Glutamatergic neuron (in vitro differentiated cells): ENCODE measurements around the gene ATXN7L3. TPM values are rescaled to one million over a fixed set of nuclear protein-coding genes. Genes with fewer than 3 reads are reported as not detected.
"Not testable (repeated sequence)": the region's sequence is repeated elsewhere in the genome, so short reads cannot be mapped to it uniquely, and the experiment has no call there.

Source experiments
- DNase-seq: peaks from one replicate; pipeline ENCODE4 v3.0.0; 2022
- H3K27ac Mint-ChIP-seq: one replicate; pipeline ENCODE4 v1.8.0; 2020; ENCODE audit warnings: mild to moderate bottlenecking, mixed read lengths, inconsistent platforms; ENCODE audit not compliant: unreplicated experiment
- H3K27me3 Mint-ChIP-seq: one replicate; pipeline ENCODE4 v1.8.0; 2020; ENCODE audit warnings: mild to moderate bottlenecking, moderate library complexity, mixed read lengths, inconsistent platforms; ENCODE audit not compliant: unreplicated experiment
- H3K36me3 Mint-ChIP-seq: one replicate; pipeline ENCODE4 v1.8.0; 2020; ENCODE audit warnings: mild to moderate bottlenecking, mixed read lengths, inconsistent platforms; ENCODE audit not compliant: unreplicated experiment
- H3K4me1 Mint-ChIP-seq: one replicate; pipeline ENCODE4 v1.8.0; 2020; ENCODE audit warnings: mild to moderate bottlenecking, low read depth, mixed read lengths, inconsistent platforms; ENCODE audit not compliant: unreplicated experiment
- H3K4me3 Mint-ChIP-seq: one replicate; pipeline ENCODE4 v1.8.0; 2020; ENCODE audit warnings: mild to moderate bottlenecking, mixed read lengths, inconsistent platforms; ENCODE audit not compliant: unreplicated experiment
- H3K9me3 Mint-ChIP-seq: one replicate; pipeline ENCODE4 v1.8.0; 2020; ENCODE audit warnings: mild to moderate bottlenecking, moderate library complexity, mixed read lengths, inconsistent platforms; ENCODE audit not compliant: unreplicated experiment
- total RNA-seq: library from RNA; stranded (reverse); fragmentation: NEBNext Ultra II Directional; extraction: Animal tissue kit (Norgen Biotek cat#: 25700); gene quantifications from one replicate; pipeline ENCODE4 v1.2.1, GENCODE V29; 2021; ENCODE audit not compliant: unreplicated experiment
- TF ChIP-seq, protein P1 (sequence below): fragments of 200-600 bp; sonication (generic); IDR thresholded peaks from one replicate; pipeline ENCODE4 v1.5.0; 2021; ENCODE audit not compliant: partially characterized antibody, unreplicated experiment

The ATXN7L3 gene
- total RNA-seq, 1 donor from 2014 or later = 146 TPM

DNA sequence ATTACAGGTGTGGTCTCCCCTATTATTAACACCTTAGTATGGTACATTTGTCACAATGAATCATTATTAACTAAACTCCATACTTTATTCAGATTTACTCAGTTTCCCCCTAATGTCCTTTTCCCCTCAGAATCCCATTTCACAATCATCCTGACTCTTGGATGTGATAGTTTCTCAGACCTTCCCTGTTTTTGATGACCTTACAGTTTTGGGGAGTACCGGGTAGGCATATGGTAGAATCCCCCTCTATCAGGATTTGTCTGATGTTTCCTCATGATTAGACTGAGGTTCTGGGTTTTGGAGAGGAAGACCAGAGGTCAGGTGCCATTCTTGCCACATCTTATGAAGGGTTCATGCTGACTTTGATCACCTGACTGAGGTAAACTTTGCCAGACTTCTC, 35.2 kb downstream of the ATXN7L3 start:
- H3K4me3 Mint-ChIP-seq = no peak overlapping the region
- peaks cover 3% of the 10 kb centered on the region for H3K4me1 Mint-ChIP-seq
- no peaks in the 10 kb centered on the region for H3K27me3 Mint-ChIP-seq
- DNase-seq = no peak
- H3K36me3 Mint-ChIP-seq = no peaks in the 10 kb centered on the region
- TF ChIP-seq, protein P1, sequence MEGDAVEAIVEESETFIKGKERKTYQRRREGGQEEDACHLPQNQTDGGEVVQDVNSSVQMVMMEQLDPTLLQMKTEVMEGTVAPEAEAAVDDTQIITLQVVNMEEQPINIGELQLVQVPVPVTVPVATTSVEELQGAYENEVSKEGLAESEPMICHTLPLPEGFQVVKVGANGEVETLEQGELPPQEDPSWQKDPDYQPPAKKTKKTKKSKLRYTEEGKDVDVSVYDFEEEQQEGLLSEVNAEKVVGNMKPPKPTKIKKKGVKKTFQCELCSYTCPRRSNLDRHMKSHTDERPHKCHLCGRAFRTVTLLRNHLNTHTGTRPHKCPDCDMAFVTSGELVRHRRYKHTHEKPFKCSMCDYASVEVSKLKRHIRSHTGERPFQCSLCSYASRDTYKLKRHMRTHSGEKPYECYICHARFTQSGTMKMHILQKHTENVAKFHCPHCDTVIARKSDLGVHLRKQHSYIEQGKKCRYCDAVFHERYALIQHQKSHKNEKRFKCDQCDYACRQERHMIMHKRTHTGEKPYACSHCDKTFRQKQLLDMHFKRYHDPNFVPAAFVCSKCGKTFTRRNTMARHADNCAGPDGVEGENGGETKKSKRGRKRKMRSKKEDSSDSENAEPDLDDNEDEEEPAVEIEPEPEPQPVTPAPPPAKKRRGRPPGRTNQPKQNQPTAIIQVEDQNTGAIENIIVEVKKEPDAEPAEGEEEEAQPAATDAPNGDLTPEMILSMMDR = no peak
- no peak overlapping the region for H3K27ac Mint-ChIP-seq
- H3K9me3 Mint-ChIP-seq = no peaks in the 10 kb centered on the region

GRCh38 chr17:44159519-44160210, 40.0 kb downstream of the ATXN7L3 start:
- no peak for DNase-seq
- TF ChIP-seq, protein P1 = no peak
- H3K27ac Mint-ChIP-seq = no peak overlapping the region
- H3K4me1 Mint-ChIP-seq = no peaks in the 10 kb centered on the region
- H3K9me3 Mint-ChIP-seq = no peaks in the 10 kb centered on the region
- H3K27me3 Mint-ChIP-seq = peaks cover 2% of the 10 kb centered on the region
- no peak overlapping the region for H3K4me3 Mint-ChIP-seq
- no peaks in the 10 kb centered on the region for H3K36me3 Mint-ChIP-seq

GRCh38 chr17:44155488-44155887, 44.2 kb downstream of the ATXN7L3 start:
- TF ChIP-seq, protein P1 = no peak
- Mint-ChIP-seq H3K27ac (no peak overlapping the region), H3K4me3 (no peak overlapping the region), H3K4me1 (no peaks in the 10 kb centered on the region), H3K36me3 (no peaks in the 10 kb centered on the region), H3K9me3 (no peaks in the 10 kb centered on the region), H3K27me3 (peaks cover 2% of the 10 kb centered on the region)
- DNase-seq = no peak

DNA sequence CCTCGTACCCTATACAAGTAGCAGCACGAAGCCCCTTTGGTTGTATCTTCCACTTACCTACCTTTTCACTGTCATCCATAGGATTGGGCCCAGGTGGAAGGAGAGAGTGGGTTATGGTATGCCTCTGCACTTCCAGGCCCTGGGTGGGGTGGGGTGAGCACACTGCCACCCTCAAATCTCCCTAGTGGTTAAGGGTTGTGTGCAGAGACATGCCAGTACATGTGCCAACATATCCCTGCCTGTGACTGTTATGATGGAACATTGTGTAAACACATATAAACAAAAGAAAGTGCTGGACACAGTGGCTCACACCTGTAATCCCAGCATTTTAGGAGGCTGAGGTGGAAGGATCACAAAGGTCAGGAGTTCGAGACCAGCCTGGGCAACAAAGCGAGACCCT, 46.8 kb downstream of the ATXN7L3 start:
- Mint-ChIP-seq H3K4me3 (no peak overlapping the region), H3K27me3 (peaks cover 2% of the 10 kb centered on the region), H3K27ac (no peak overlapping the region), H3K36me3 (no peaks in the 10 kb centered on the region), H3K4me1 (peaks cover 2% of the 10 kb centered on the region), H3K9me3 (no peaks in the 10 kb centered on the region)
- DNase-seq = no peak
- TF ChIP-seq, protein P1 = no peak

DNA sequence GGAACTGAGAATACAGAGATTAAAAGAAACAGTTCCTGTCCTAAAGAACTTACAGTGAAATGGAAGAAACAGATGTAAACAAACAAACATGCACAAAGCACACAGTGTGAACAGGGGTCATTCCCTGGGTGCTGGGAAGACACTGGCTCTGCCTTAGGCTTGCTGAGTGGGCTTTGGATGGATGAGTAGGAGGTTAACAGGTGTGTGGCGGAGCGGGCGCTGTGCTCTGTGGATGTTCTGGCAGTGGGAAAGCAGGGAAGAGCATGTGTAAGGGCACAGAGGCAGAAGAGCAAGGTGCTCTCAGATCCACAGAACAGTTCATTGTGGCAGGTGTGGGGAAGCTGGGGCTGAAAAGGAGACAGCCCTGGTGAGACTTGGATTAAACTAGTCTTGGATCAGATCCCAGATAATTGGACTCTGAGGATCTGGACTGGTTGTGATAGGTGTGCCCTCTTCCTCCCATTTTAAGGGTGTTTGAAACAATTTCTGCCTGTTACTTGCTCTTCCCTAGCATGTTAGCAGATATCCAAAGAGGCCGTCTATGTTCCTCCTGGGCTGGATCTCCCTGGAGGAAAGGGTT, 49.8 kb downstream of the ATXN7L3 start:
- H3K4me3 Mint-ChIP-seq = no peak overlapping the region
- H3K27me3 Mint-ChIP-seq = peaks cover 1% of the 10 kb centered on the region
- DNase-seq = no peak
- TF ChIP-seq, protein P1 = no peak
- H3K9me3 Mint-ChIP-seq = no peaks in the 10 kb centered on the region
- peaks cover 2% of the 10 kb centered on the region for H3K4me1 Mint-ChIP-seq
- no peak overlapping the region for H3K27ac Mint-ChIP-seq
- H3K36me3 Mint-ChIP-seq = no peaks in the 10 kb centered on the region

- H3K4me1 Mint-ChIP-seq, DNase-seq, H3K36me3 Mint-ChIP-seq, H3K27ac Mint-ChIP-seq, H3K27me3 Mint-ChIP-seq, H3K4me3 Mint-ChIP-seq, H3K9me3 Mint-ChIP-seq: not testable (repeated sequence)
These were observed 50.6 kb downstream of the ATXN7L3 start for GRCh38 chr17:44149066-44149465.
